ENCODE results near the gene UQCC3.

UQCC3 gene

DNA sequence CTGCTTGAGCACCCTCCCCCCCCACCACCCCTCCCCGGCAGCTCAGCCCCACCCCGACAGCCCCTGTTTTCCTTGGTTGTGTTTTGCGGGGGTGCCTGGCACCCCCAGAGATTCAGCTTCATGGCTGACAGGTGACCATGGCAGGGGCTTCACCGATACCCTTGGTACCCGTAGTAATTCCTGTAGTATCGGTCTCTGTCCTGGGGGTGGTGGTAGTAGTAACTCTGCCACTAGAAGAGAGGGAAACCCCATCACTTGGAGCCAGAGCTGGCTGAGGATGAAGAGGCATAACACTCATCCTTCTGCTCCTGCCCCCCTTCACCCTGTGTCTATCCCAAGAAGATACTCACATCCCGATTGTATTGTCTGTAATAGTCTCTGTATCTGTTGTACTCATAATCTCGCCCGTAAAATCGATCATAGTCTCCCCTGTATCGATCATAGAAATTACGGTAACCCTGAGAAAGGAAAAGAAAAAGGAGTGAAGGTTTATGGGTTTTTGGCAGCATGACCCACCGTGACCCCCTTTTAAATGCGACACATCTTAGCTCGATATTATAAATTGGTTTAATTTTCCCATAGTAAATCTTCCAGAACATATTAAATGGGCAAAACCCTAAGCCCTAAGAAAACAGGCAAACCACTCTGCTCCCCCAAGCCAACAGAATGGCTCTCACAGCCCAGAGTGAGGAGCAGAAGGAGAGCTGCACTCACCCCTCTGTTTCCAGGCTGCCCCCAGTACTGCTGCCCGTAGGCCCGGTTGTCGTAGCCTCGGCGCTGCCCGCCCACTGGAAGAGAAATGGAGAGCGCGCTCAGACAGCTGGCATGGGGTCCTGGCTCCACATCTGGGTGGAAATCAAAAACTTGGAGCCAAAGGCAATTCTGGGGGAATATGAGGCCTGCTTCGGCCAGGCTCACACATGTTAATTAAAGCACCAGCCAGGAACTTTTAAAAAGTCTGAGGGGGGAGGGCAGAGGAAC is 44.0 kb downstream of the UQCC3 start:
- DNase-seq (ENCODE audit: extremely low spot score): no peak
- TF ChIP-seq L3MBTL2 (conservative IDR thresholded peaks at IDR 0.05): no peak
- no peak for TF ChIP-seq BHLHE40 (IDR thresholded peaks at IDR 0.05; ENCODE audit: borderline replicate concordance)
- no peak for TF ChIP-seq FOXK2 (IDR thresholded peaks at IDR 0.05)
- no peak for TF ChIP-seq HDGF (IDR thresholded peaks at IDR 0.05; ENCODE audit: borderline replicate concordance)
- no peak for TF ChIP-seq ARNT (IDR thresholded peaks at IDR 0.05)
- TF ChIP-seq ZNF384 (IDR thresholded peaks at IDR 0.05): no peak
- no peak for TF ChIP-seq NFRKB (IDR thresholded peaks at IDR 0.05)
- no peak for TF ChIP-seq SUZ12 (IDR thresholded peaks at IDR 0.05)
- TF ChIP-seq SP1 (IDR thresholded peaks at IDR 0.05): no peak
- TF ChIP-seq, protein P1, sequence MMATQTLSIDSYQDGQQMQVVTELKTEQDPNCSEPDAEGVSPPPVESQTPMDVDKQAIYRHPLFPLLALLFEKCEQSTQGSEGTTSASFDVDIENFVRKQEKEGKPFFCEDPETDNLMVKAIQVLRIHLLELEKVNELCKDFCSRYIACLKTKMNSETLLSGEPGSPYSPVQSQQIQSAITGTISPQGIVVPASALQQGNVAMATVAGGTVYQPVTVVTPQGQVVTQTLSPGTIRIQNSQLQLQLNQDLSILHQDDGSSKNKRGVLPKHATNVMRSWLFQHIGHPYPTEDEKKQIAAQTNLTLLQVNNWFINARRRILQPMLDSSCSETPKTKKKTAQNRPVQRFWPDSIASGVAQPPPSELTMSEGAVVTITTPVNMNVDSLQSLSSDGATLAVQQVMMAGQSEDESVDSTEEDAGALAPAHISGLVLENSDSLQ (IDR thresholded peaks at IDR 0.05): no peak
- no peak for TF ChIP-seq ELF4 (IDR thresholded peaks at IDR 0.05)
- TF ChIP-seq FOXA1 (IDR thresholded peaks at IDR 0.05): no peak
- no peak for TF ChIP-seq TARDBP (IDR thresholded peaks at IDR 0.05)
- no peak for TF ChIP-seq LEF1 (IDR thresholded peaks at IDR 0.05; ENCODE audit: borderline replicate concordance)
- CTCF ChIA-PET: interaction anchor here (0.6 kb wide), 2 partner anchors 52 to 146 kb away, joined by 3 to 4 read pairs; no protein-coding TSS in a partner anchor
- POLR2A ChIA-PET: interaction anchor here (0.6 to 3.4 kb wide), 4 partner anchors 11 to 124 kb away, joined by 3 to 18 read pairs (median 3); partner anchors contain the start of genes HNRNPUL2 and TUT1

DNA sequence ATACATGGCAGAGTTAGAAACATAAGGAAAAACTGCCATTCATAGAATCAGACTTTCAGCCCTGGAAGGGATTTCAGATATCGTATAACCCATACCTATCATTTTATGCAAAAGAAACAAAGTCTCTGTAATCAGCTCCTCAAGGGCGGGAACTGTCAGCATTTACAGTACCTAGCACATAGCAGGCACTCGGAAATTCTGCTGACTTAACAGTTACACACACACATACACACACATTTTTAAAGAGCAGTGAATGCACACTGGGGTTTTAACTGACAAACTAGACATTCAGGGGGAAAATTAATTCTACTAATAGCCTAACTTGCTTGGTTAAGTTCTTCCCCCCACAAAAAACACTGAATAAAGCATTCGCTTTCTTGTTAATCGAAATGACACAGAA is 44.7 kb downstream of the UQCC3 start:
- POLR2A ChIA-PET: interaction anchor here (0.6 to 3.4 kb wide), 3 partner anchors 10 to 95 kb away, joined by 3 to 18 read pairs (median 3); partner anchors contain the start of gene HNRNPUL2
- TF ChIP-seq SP1 (IDR thresholded peaks at IDR 0.05) (no peak), ZNF384 (IDR thresholded peaks at IDR 0.05) (no peak), TARDBP (IDR thresholded peaks at IDR 0.05) (no peak), ARNT (IDR thresholded peaks at IDR 0.05) (no peak), L3MBTL2 (conservative IDR thresholded peaks at IDR 0.05) (no peak), BHLHE40 (IDR thresholded peaks at IDR 0.05; ENCODE audit: borderline replicate concordance) (no peak), NFRKB (IDR thresholded peaks at IDR 0.05) (no peak), FOXM1 (IDR thresholded peaks at IDR 0.05; ENCODE audit: borderline replicate concordance) (no peak)
- TF ChIP-seq, protein P1 (IDR thresholded peaks at IDR 0.05): no peak
- CTCF ChIA-PET: no interaction called here
- DNase-seq (ENCODE audit: extremely low spot score): no peak

DNA sequence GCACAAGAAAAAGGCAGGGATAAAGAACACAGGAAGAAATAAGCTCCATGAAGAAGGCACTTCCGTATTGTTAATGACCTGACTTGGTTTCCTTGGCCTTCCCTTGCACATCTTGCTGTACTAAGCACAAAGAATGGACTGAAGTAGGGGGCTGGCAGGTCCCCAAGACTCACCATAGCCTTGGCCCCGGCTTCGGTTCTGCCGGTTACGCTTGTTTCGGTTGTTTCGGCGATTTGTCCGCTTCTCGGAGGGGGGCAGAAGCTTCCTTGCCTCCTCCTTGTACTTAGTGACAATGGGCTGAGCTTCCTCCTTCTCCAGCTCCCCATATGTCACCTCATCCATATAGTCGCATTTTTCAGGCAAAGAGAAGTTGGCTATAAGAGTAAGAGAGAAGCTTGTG is 45.3 kb downstream of the UQCC3 start:
- POLR2A ChIA-PET: interaction anchor here (3.4 kb wide), 1 partner anchor 10 kb away, joined by 18 read pairs; the partner anchor contains the start of gene HNRNPUL2
- DNase-seq (ENCODE audit: extremely low spot score): no peak
- TF ChIP-seq, protein P1 (IDR thresholded peaks at IDR 0.05): no peak
- TF ChIP-seq TARDBP (IDR thresholded peaks at IDR 0.05) (no peak), CTBP1 (IDR thresholded peaks at IDR 0.05; ENCODE audit: borderline replicate concordance) (no peak), FOXK2 (IDR thresholded peaks at IDR 0.05) (no peak), SP1 (IDR thresholded peaks at IDR 0.05) (no peak), HDGF (IDR thresholded peaks at IDR 0.05; ENCODE audit: borderline replicate concordance) (no peak), L3MBTL2 (conservative IDR thresholded peaks at IDR 0.05) (no peak), BHLHE40 (IDR thresholded peaks at IDR 0.05; ENCODE audit: borderline replicate concordance) (no peak), FOXA1 (IDR thresholded peaks at IDR 0.05) (no peak), NFRKB (IDR thresholded peaks at IDR 0.05) (no peak), ARNT (IDR thresholded peaks at IDR 0.05) (no peak), FOXM1 (IDR thresholded peaks at IDR 0.05; ENCODE audit: borderline replicate concordance) (no peak), LEF1 (IDR thresholded peaks at IDR 0.05; ENCODE audit: borderline replicate concordance) (no peak), ELF4 (IDR thresholded peaks at IDR 0.05) (no peak), SUZ12 (IDR thresholded peaks at IDR 0.05) (no peak), ZNF384 (IDR thresholded peaks at IDR 0.05) (no peak)
- CTCF ChIA-PET: no interaction called here

DNA sequence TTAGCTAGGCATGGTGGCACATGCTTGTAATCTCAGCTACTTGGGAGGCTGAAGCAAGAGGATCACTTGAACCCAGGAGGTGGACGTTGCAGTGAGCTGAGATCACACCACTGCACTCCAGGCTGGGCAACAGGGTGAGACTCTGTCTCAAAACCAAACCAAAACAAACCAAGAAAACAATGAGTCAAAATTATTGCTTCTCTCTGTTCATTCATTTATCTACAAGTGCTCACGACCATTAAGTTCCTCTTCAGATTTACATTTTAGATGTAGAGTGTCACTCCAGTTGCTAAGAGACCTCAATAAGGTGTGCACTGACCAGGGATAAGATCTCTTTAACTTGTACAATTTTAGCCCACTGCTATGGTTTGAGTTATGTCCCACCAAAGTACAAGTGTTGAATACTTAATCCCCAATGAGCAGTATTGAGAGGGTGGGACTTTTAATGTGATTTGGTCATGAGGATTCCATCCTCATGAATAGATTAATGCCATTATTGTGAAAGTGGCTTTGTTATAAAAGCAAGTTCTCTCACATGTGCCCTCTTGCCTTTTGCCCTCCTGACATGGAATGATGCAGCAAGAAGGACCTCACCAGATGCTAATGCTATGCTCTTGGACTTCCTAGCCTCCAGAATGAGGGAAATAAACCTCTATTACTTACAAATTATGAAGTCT is 48.0 kb downstream of the UQCC3 start:
- TF ChIP-seq FOXA1 (IDR thresholded peaks at IDR 0.05): no peak
- TF ChIP-seq ARNT (IDR thresholded peaks at IDR 0.05): no peak
- no peak for TF ChIP-seq TARDBP (IDR thresholded peaks at IDR 0.05)
- TF ChIP-seq NFRKB (IDR thresholded peaks at IDR 0.05): no peak
- TF ChIP-seq ELF4 (IDR thresholded peaks at IDR 0.05): no peak
- TF ChIP-seq L3MBTL2 (conservative IDR thresholded peaks at IDR 0.05): no peak
- no peak for TF ChIP-seq CTBP1 (IDR thresholded peaks at IDR 0.05; ENCODE audit: borderline replicate concordance)
- DNase-seq (ENCODE audit: extremely low spot score): no peak
- ChIA-PET POLR2A (interaction anchor here (1.1 kb wide), 1 partner anchor 34 kb away, joined by 3 read pairs; the partner anchor contains the start of gene ZBTB3), CTCF (interaction anchor here (0.6 to 0.7 kb wide), 2 partner anchors 9 to 17 kb away, joined by 3 read pairs; no protein-coding TSS in a partner anchor)

DNA sequence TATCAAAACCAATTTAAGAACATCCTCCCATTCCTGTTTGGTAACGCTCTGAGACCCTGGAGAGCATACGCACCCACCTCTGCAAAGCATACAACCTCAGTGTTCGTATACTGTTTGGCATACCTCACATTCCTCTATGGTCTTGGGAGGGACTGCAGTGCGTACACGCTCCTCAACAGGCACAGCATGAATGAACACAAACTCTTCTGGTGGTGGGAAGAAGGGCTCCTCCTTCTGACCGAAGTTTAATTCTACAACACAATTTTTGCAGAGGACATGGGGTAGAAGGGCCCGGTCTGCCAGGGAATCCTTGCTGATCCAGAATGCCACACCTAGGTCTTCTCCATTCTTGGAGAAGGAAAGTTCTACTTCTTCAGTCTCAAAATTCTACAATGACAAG is 50.5 kb downstream of the UQCC3 start:
- DNase-seq (ENCODE audit: extremely low spot score): no peak
- TF ChIP-seq TARDBP (IDR thresholded peaks at IDR 0.05) (no peak), SP1 (IDR thresholded peaks at IDR 0.05) (no peak), LEF1 (IDR thresholded peaks at IDR 0.05; ENCODE audit: borderline replicate concordance) (no peak), FOXK2 (IDR thresholded peaks at IDR 0.05) (no peak), ARNT (IDR thresholded peaks at IDR 0.05) (no peak), NFRKB (IDR thresholded peaks at IDR 0.05) (no peak), ELF4 (IDR thresholded peaks at IDR 0.05) (no peak), SUZ12 (IDR thresholded peaks at IDR 0.05) (no peak), CTBP1 (IDR thresholded peaks at IDR 0.05; ENCODE audit: borderline replicate concordance) (no peak), BHLHE40 (IDR thresholded peaks at IDR 0.05; ENCODE audit: borderline replicate concordance) (no peak), ZNF384 (IDR thresholded peaks at IDR 0.05) (no peak)
- TF ChIP-seq, protein P1 (IDR thresholded peaks at IDR 0.05): no peak
- CTCF ChIA-PET: no interaction called here
- POLR2A ChIA-PET: no interaction called here

Measured in HEK293T (cell line).